SJCRH30 (cell line): ENCODE results near the gene RPS15. TPM values are rescaled to one million over a fixed set of nuclear protein-coding genes. Genes with fewer than 3 reads are reported as not detected.
"Not testable (repeated sequence)": the region's sequence is repeated elsewhere in the genome, so short reads cannot be mapped to it uniquely, and the experiment has no call there.

Experiments used
- DNase-seq, 2 experiments: peaks; one replicate each; pipeline ENCODE4 v3.0.0-alpha.2; 2015 to 2020
- H3K27ac ChIP-seq: fragments of 250-450 bp; sonication (Bioruptor Pico); 2 replicates; pipeline ENCODE4 v1.5.1; 2020; ENCODE audit warnings: mild to moderate bottlenecking, moderate library complexity
- H3K27me3 ChIP-seq: fragments of 250-450 bp; sonication (Bioruptor Pico); 2 replicates; pipeline ENCODE4 v1.5.1; 2020; ENCODE audit warnings: mild to moderate bottlenecking, moderate library complexity
- H3K36me3 ChIP-seq: fragments of 250-450 bp; sonication (Bioruptor Pico); 2 replicates; pipeline ENCODE4 v1.5.1; 2020; ENCODE audit warnings: mild to moderate bottlenecking, moderate library complexity
- H3K4me1 ChIP-seq: fragments of 250-450 bp; sonication (Bioruptor Pico); 2 replicates; pipeline ENCODE4 v1.5.1; 2020; ENCODE audit warnings: mild to moderate bottlenecking, moderate library complexity
- H3K4me3 ChIP-seq: fragments of 250-450 bp; sonication (Bioruptor Pico); 2 replicates; pipeline ENCODE4 v1.5.1; 2020; ENCODE audit warnings: mild to moderate bottlenecking, moderate library complexity
- H3K9me3 ChIP-seq: fragments of 250-450 bp; sonication (Bioruptor Pico); replicated peaks from 2 replicates; pipeline ENCODE4 v1.5.1; 2020; ENCODE audit warnings: mild to moderate bottlenecking, moderate library complexity
- total RNA-seq: library from RNA; depleted of rRNA; stranded (reverse); fragments of >200 nt; shearing (Covaris generic); gene quantifications from 2 replicates; pipeline ENCODE4 v1.2.3, GENCODE V29; 2014

Gene RPS15
- total RNA-seq, 1 experiment from 2014 or later, result 1,359 TPM

DNA sequence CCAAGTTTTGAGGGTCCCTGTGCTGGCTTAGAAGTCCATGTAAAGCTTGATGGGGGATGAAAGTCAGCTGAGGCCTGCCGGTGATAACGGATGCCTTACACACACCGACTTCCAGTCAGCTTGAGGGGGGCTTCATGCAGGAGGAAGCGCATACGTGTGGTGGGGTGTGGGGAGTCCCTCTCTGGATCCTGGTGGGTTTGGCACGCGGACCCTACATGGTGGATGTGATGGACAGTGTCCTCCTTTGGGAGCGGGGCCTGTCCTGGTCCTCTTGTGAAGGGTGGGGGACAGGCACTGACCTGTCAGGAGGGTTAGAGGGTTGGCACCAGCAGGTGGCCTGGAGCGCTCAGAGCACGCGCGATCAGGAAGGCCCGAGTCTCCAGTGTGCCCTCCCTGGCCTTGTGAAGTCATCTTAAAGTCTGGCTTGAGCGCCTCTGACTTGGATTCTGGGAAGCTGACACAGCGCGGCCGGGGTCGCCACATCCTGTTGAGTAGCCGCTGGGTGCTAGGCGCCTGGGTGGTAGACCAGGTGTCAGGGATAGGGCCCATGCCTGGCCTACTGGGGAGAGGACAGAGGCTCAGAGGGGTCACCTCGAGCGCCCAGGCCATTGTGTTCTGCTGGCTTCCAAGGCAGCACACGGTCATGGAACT lies 27.9 kb upstream of the RPS15 start:
- Histone ChIP-seq H3K4me1 (peaks cover 6% of the 10 kb centered on the region; the same call in 1 of the 2 replicates), H3K27me3 (no peaks in the 10 kb centered on the region), H3K27ac (no peak overlapping the region), H3K36me3 (peaks cover 29% of the 10 kb centered on the region), H3K9me3 (no peaks in the 10 kb centered on the region), H3K4me3 (no peak overlapping the region)
- DNase-seq, result no peak

DNA sequence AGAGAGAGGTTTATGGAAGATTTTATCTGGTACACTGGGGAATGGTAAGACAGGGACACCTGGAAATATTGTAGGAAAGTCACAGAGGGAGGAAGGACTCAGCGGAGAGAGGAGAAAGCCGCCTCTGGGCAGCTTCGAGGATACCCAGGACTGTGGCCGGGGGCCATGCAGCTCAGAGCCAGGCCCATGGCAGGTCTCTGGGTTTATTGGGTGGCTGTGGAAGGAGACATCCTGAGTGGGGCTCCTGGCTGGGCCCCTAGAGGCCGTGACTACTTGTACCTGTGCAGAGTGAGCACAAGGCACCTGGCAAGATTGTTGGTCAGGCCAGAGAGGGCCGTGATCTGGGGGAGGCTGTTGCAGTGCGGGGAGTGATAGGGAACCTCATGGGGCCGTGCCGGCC lies 27.4 kb upstream of the RPS15 start:
- no peak overlapping the region for H3K4me3 ChIP-seq
- H3K4me1 ChIP-seq, result peaks cover 6% of the 10 kb centered on the region; the same call in 1 of the 2 replicates
- H3K9me3 ChIP-seq, result no peaks in the 10 kb centered on the region
- DNase-seq, result no peak
- H3K27me3 ChIP-seq, result no peaks in the 10 kb centered on the region
- H3K36me3 ChIP-seq, result peaks cover 29% of the 10 kb centered on the region
- no peak overlapping the region for H3K27ac ChIP-seq

DNA sequence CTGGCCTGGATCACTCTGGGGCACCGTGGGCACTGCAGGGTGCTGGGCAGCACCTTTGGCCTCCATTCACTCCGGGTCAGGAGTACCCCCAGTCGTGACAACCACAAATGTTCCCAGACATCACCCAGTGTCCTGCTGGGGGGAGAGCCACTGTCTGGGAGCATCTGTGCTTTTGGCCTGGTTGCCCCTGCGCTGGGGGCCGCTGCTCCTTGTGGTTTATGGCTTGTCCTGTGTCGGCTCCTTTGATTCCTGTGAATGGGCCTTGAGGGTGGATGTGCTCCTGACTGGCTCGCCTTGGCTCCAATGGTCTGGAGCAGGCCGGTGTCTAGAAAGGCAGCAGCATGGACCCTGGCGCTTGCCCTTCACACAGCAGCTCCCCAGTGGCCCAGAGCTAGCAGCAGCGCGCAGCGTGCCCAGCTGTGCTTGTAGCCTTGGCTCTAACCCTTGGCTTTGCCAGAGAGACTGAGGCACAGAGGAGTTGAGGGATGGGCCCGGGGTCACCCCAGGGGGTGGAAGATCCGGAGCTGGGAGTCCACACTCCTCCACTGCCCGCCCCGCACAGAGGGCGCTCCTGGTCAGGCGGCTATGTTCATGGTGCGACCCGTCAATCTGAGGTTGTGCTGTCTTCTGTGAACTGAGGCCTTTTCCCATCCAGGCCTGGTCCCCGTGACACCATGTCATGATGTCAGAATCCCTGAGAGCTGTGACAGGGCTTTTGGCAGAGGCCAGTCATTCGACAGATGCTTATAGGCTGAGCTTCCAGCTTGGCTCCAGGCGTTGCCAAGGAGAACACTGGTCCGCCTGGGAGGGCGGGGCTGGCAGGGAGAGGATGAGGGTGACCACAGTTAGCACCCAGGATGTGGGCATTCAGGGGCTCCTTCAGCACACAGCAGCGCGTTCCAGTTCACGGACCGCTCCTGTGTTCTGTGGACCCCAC lies 26.7 kb upstream of the RPS15 start:
- H3K9me3 ChIP-seq, result no peaks in the 10 kb centered on the region
- no peak overlapping the region for H3K4me3 ChIP-seq
- H3K27ac ChIP-seq, result no peak overlapping the region
- DNase-seq, result no peak
- no peaks in the 10 kb centered on the region for H3K27me3 ChIP-seq
- H3K4me1 ChIP-seq, result peaks cover 10% of the 10 kb centered on the region; the same call in 1 of the 2 replicates
- peaks cover 35% of the 10 kb centered on the region for H3K36me3 ChIP-seq

DNA sequence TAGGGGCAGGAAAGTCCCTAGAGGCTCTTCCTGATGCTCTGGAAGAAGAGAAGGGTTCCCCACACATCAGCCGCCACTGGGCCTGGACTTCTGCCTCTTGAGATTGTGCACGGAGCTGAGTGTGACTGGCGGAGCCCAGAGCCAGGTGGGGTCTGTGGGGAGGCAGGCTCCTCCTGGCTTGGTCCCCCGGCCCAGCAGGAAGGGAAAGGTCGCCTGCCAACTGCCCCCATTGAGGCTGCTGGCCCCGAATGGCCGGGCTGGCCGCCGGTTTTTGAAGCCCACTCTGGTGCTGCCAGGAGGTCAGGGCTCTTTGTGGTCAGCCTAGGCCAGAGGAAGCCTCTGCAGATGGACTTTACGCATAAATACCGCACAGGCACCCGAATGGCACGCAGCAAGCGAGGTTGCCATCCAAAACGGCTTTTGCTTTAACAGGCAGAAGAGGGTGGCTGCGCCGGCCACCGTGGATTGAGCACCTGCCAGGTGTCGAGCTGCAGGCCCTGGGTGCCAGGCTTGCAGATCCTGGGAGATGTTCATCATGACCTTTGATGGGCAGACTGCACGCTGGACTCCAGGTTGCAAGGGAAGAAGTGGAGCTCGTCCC lies 25.8 kb upstream of the RPS15 start:
- peaks cover 18% of the 10 kb centered on the region for H3K4me1 ChIP-seq
- no peaks in the 10 kb centered on the region for H3K27me3 ChIP-seq
- no peak overlapping the region for H3K27ac ChIP-seq
- no peaks in the 10 kb centered on the region for H3K9me3 ChIP-seq
- DNase-seq, result no peak
- H3K36me3 ChIP-seq, result peaks cover 38% of the 10 kb centered on the region
- no peak overlapping the region for H3K4me3 ChIP-seq

DNA sequence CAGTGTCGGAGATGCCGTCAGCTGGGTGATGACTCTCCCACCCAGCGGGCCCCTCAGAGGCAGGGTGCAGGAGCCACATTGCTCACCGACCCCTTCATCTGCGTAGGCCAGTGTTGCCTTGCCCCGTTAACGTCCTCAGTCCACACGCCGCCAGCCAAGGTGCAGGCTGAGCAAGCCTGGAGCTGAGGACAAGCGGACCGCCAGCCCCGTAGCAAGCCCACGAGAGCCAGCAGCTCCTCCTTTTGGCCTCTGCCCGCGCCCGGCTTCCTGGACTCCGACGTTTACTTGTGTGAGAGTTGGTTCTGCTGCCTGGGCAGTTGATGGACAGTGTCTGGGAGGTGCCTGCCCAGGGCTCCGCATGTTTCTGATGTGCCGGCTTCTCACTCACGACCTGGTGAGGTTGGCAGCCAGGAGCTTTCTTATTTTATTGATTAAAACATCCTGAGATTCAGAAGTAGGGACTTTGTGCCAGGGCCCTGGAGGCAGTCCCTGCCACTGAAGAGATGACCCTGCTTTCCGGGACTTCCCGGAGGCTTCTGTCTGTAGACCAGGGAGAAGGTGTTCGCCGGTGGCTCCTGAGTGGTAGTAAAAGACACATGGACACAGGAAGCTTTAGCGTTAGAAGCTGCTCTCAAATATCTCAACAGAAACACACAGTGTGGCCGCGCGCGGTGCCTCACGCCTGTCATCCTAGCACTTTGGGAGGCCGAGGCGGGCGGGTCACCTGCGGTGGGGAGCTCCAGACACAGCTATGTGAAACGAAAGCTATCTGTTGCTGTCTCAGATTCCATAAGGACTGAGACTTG lies 25.0 kb upstream of the RPS15 start:
- H3K4me1 ChIP-seq, result peaks cover 21% of the 10 kb centered on the region
- no peak overlapping the region for H3K4me3 ChIP-seq
- no peak for DNase-seq
- H3K27me3 ChIP-seq, result no peaks in the 10 kb centered on the region
- H3K9me3 ChIP-seq, result no peaks in the 10 kb centered on the region
- H3K36me3 ChIP-seq, result peaks cover 35% of the 10 kb centered on the region
- no peak overlapping the region for H3K27ac ChIP-seq

DNA sequence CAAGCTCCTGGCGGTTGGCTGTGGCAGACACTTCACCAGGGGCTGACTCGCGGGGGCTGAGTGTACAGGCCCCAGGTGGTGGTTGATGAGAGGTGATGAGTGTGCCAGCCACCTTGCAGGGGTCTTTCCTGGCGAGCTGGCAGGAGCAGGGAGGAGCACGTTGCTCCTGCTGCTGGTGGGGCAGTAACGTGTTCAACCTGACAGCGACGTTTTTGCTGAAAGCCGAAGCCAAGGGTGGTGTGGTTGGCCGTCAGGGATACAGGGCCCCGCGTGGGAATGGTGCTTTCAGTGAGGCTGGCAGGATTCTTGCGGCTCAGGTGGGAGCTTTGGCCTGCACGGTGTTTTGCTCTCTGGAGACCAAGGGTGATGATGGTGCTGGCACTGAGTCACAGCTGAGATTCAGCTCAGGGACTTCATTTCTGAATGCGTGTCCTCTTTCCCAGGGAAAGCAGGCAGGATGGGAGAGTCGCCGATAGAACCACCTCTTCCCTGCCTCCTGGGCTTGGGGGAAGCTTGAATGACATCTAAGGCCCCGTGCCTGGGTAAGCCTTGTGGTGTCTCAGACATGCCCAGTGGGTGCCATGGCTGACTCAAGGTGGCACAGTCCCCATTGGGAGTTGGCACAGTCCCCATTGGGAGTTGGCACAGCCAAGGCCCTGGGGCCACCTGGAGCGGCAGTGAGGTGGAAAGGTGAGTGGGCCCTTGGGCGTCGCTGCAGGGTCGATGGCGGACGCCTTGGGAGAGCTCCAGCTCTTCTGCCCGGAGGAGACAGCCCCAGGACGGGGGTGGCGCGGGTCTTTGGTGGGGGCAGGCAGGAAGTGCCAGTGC lies 22.0 kb upstream of the RPS15 start:
- H3K36me3 ChIP-seq, result peaks cover 46% of the 10 kb centered on the region
- DNase-seq, result no peak
- H3K27me3 ChIP-seq, result no peaks in the 10 kb centered on the region
- H3K4me3 ChIP-seq, result no peak overlapping the region
- H3K9me3 ChIP-seq, result no peaks in the 10 kb centered on the region
- no peak overlapping the region for H3K27ac ChIP-seq
- H3K4me1 ChIP-seq, result peaks cover 15% of the 10 kb centered on the region

DNA sequence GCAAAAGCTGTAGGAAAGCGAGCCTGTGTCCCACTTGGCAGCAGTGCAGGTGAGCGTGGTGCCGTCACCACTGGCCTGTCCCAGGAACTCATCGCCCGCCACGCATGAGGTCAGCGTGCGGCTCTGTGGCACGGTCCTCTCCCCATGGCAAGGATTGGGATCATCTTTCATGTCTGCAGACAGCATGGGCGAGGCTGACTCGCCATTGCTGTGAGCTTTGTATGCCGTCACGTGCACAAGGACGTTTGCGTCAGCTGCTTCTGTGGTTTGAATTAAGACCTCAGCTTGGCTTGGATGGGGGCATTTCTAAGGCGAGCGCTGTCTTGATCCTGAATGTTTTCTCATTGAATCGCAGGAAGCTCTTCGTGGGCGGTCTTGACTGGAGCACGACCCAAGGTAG lies 21.1 kb upstream of the RPS15 start:
- DNase-seq, result peak; percentile 67 to 69
- peak overlapping the region; percentile 32; the same call in 1 of the 2 replicates for H3K27ac ChIP-seq
- H3K9me3 ChIP-seq, result no peaks in the 10 kb centered on the region
- no peak overlapping the region for H3K4me3 ChIP-seq
- H3K36me3 ChIP-seq, result peaks cover 54% of the 10 kb centered on the region
- H3K4me1 ChIP-seq, result peaks cover 15% of the 10 kb centered on the region
- no peaks in the 10 kb centered on the region for H3K27me3 ChIP-seq

DNA sequence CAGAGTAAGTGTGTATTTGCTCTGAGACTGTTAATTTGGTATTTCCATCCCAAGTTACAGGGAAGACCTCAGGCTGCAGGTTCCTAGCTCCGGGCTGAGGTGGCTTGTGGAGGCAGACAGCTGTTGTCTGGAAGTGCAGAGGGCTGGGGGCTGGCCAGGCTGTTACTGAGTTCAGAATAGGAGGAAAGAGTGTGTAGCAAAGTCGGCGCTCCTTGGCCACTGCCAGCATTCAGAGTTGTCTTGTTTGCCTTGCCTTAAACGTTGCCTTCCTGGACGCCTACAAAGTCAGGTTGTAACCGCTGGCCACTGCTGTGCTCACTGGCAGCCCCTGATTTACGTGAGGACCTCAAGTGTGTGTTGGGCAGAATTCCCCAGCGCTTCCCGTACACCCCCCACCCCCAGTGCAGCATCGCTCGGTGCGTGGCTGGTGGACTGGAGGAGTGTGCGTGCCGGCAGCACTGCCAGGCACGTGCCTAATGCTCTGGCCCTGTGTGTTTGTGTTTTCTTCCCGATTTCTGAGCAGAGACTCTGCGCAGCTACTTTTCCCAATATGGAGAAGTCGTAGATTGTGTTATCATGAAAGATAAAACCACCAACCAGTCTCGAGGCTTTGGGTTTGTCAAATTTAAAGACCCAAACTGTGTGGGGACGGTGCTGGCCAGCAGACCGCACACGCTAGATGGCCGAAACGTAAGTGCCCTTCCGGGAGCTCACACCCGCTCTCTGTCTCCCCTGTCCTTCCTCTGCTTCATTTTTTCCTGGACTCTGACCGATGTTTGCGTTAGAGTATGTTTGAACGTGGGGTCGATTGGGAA lies 20.3 kb upstream of the RPS15 start:
- H3K27me3 ChIP-seq, result no peaks in the 10 kb centered on the region
- H3K9me3 ChIP-seq, result no peaks in the 10 kb centered on the region
- H3K4me1 ChIP-seq, result peaks cover 15% of the 10 kb centered on the region
- H3K27ac ChIP-seq, result peak overlapping the region; percentile 32; the same call in 1 of the 2 replicates
- peak in 1 of 2 experiments; percentile 27 for DNase-seq
- no peak overlapping the region for H3K4me3 ChIP-seq
- H3K36me3 ChIP-seq, result peaks cover 53% of the 10 kb centered on the region

DNA sequence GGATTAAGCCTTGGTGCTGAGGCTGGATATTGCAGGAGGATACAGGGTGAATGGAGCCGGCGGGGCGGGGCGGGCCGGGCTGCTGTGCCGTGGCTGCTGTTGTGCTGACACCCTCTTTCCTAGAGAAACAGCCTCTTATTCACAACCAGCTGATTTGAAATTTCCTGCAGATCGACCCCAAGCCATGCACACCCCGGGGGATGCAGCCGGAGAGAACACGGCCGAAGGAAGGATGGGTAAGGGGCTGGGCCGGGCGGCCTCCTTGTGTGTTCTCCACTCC lies 19.8 kb upstream of the RPS15 start:
- Histone ChIP-seq H3K36me3 (peaks cover 54% of the 10 kb centered on the region), H3K4me3 (no peak overlapping the region), H3K27ac (no peak overlapping the region), H3K4me1 (peaks cover 15% of the 10 kb centered on the region), H3K27me3 (no peaks in the 10 kb centered on the region), H3K9me3 (no peaks in the 10 kb centered on the region)
- DNase-seq, result no peak

DNA sequence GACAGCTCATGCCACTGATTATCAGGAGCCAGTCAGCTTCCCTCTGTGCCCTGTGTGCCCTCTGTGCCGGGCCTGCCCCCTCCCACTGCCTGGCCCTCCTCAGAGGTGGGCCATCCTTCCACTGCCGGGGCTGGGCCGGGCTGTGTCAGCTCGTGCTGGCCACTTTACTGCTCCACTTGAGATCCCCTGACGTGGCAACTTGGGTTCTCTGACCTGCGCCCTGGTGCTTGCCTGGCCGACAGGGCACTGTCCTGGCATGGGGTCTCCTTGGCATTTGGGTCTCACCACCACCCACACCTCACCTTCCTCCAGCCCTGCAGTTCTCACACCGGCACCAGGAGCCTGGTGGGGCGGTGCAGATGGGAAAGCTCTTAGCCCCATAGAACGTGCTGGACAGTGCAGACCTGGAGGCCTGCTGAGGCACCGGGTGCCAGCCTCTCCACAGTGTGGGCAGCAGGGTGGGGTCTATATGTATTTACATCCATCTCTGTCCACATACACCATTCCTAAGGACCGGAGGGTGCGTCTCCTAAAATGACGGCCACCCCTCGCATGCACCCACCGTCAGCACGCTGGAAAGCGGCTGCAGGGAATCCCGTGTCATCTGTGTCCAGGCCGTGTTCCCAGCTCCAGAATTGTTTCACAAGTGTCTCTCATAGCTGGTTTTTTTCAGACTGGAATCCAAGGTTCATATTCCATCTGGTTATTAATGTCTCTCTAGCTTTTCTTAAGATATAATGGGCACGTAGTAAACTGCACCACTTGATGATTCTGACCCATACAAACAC lies 19.1 kb upstream of the RPS15 start:
- no peaks in the 10 kb centered on the region for H3K27me3 ChIP-seq
- no peak for DNase-seq
- no peak overlapping the region for H3K4me3 ChIP-seq
- no peaks in the 10 kb centered on the region for H3K9me3 ChIP-seq
- H3K36me3 ChIP-seq, result peaks cover 57% of the 10 kb centered on the region
- no peak overlapping the region for H3K27ac ChIP-seq
- peaks cover 15% of the 10 kb centered on the region for H3K4me1 ChIP-seq

DNA sequence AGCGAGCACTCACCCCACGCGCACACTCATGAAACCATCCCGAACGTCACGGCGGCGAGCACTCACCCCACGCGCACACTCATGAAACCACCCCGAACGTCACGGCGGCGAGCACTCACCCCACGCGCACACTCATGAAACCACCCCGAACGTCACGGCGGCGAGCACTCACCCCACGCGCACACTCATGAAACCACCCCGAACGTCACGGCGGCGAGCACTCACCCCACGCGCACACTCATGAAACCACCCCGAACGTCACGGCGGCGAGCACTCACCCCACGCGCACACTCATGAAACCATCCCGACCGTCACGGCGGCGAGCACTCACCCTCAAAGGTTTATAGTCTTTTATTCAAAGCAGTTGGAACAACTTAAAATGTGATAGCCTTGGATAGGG lies 18.1 kb upstream of the RPS15 start:
- H3K4me1 ChIP-seq, result peaks cover 15% of the 10 kb centered on the region
- H3K27me3 ChIP-seq, DNase-seq, H3K4me3 ChIP-seq, H3K27ac ChIP-seq, H3K9me3 ChIP-seq: not testable (repeated sequence)
- H3K36me3 ChIP-seq, result peaks cover 60% of the 10 kb centered on the region

DNA sequence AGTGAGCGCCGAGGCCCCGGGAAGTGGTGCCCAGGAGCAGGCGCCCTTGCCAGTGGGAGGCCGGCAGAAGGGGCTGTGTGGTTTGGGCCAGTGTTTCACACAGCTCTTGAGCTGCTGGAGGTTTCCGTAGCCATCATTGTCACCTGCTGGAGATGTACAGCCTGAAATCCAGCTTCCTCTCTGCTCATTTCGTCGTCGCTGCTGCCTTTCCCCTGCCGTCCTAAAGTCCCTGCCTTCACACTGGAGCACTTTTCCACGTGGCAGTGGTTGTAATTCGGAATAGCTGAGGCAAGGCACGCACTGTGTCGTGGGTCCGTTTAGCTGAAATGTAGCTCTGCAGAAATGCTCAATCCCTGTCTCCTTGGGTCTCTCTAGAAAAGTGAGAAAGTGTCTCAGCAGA lies 17.6 kb upstream of the RPS15 start:
- H3K36me3 ChIP-seq, result peaks cover 65% of the 10 kb centered on the region
- DNase-seq, result no peak

More for the DNA sequence above, 17.6 kb upstream of the RPS15 start:
- Histone ChIP-seq H3K9me3 (no peaks in the 10 kb centered on the region), H3K4me1 (peaks cover 15% of the 10 kb centered on the region), H3K27me3 (no peaks in the 10 kb centered on the region), H3K4me3 (no peak overlapping the region), H3K27ac (no peak overlapping the region)
